Uterus (tissue), 2 donors: ENCODE data around the gene TPO.

Experiments used
- CTCF ChIP-seq, 4 experiments: fragments of 200-600 bp in 2 of 4; fragments of 450-650 bp in 2 of 4; sonication (generic) in 2 of 4; IDR thresholded peaks; one replicate each; pipeline ENCODE4 v1.5.1; 2016 to 2019; ENCODE audit warnings: antibody characterized with exemption in 4 of 4, mild to moderate bottlenecking in 2 of 4, moderate library complexity in 1 of 4
- POLR2A ChIP-seq, 2 donors: fragments of 450-650 bp; IDR thresholded peaks; one replicate each; pipeline ENCODE4 v1.6.1; 2016; ENCODE audit warnings: antibody characterized with exemption in 2 of 2, mild to moderate bottlenecking in 1 of 2, moderate library complexity in 1 of 2

GRCh38 chr2:1581965-1582625 is 168.8 kb downstream of the TPO start:
- no peak for TF ChIP-seq CTCF (IDR thresholded peaks at IDR 0.05)
- TF ChIP-seq POLR2A (IDR thresholded peaks at IDR 0.05) = no peak
